CD14-positive monocyte (primary cell): ENCODE measurements around the gene DTNB. TPM values are rescaled to one million over a fixed set of nuclear protein-coding genes. Genes with fewer than 3 reads are reported as not detected.

Experiments
- DNase-seq, 3 donors: peaks; one replicate each; pipeline ENCODE4 v3.0.0-alpha.2; 2011 to 2022
- H2AFZ ChIP-seq: 2 replicates; pipeline ENCODE4 v1.6.0; 2012; ENCODE audit warnings: mild to moderate bottlenecking, low read depth, low read length, inconsistent platforms; ENCODE audit not compliant: insufficient read depth, poor library complexity, severe bottlenecking
- H3K27ac ChIP-seq, 2 donors: 1 replicate in 1 of 2; 2 replicates in 1 of 2; pipeline ENCODE4 v1.5.1; 2012 to 2013; ENCODE audit warnings: low read length in 2 of 2, control low read depth in 1 of 2, inconsistent platforms in 1 of 2, low read depth in 1 of 2, mild to moderate bottlenecking in 1 of 2
- H3K27me3 ChIP-seq, 2 donors: one replicate each; pipeline versions ENCODE4 v1.6.0 to v1.6.1; 2011 to 2013; ENCODE audit warnings: low read length in 2 of 2; ENCODE audit not compliant: control insufficient read depth in 2 of 2, insufficient read depth in 2 of 2
- H3K36me3 ChIP-seq, 2 donors: replicated peaks in 1 of 2; 1 replicate in 1 of 2; 2 replicates in 1 of 2; pipeline versions ENCODE4 v1.5.1 to v1.6.1; 2012 to 2013; ENCODE audit warnings: low read length in 2 of 2, control low read depth in 1 of 2, inconsistent platforms in 1 of 2, mild to moderate bottlenecking in 1 of 2; ENCODE audit not compliant: insufficient read depth in 2 of 2, control insufficient read depth in 1 of 2
- H3K4me1 ChIP-seq, 2 donors: 1 replicate in 1 of 2; 2 replicates in 1 of 2; pipeline versions ENCODE4 v1.5.1 to v1.6.1; 2012 to 2013; ENCODE audit warnings: low read length in 2 of 2, control low read depth in 1 of 2, inconsistent platforms in 1 of 2, mild to moderate bottlenecking in 1 of 2, moderate library complexity in 1 of 2; ENCODE audit not compliant: insufficient read depth in 2 of 2, control insufficient read depth in 1 of 2
- H3K4me2 ChIP-seq: replicated peaks from 2 replicates; pipeline ENCODE3; 2012; ENCODE audit warnings: low read length, moderate library complexity, mild to moderate bottlenecking; ENCODE audit not compliant: poor library complexity, severe bottlenecking; ENCODE audit errors: extremely low read depth
- H3K4me3 ChIP-seq, 3 experiments: fragments of 200-600 bp in 1 of 3; sonication (generic) in 1 of 3; replicated peaks in 1 of 3; 1 replicate in 2 of 3; 2 replicates in 1 of 3; pipeline ENCODE4 v1.5.1; 2011 to 2013; ENCODE audit warnings: low read length in 3 of 3, mild to moderate bottlenecking in 3 of 3, control low read depth in 2 of 3, low read depth in 2 of 3, inconsistent platforms in 1 of 3, moderate library complexity in 1 of 3
- H3K79me2 ChIP-seq: 2 replicates; pipeline ENCODE4 v1.6.0; 2012; ENCODE audit warnings: mild to moderate bottlenecking, control low read depth, inconsistent platforms, low read length, moderate library complexity; ENCODE audit not compliant: insufficient read depth
- H3K9ac ChIP-seq: 2 replicates; pipeline ENCODE4 v1.6.0; 2017; ENCODE audit warnings: low read length, mild to moderate bottlenecking; ENCODE audit not compliant: insufficient read depth, poor library complexity, severe bottlenecking
- H3K9me3 ChIP-seq, 2 donors: replicated peaks in 1 of 2; 1 replicate in 1 of 2; 2 replicates in 1 of 2; pipeline versions ENCODE4 v1.5.1 to v1.6.1; 2012 to 2013; ENCODE audit warnings: low read length in 2 of 2, control low read depth in 1 of 2; ENCODE audit not compliant: control insufficient read depth in 1 of 2, insufficient read depth in 1 of 2
- H4K20me1 ChIP-seq: 2 replicates; pipeline ENCODE4 v1.6.0; 2012; ENCODE audit warnings: mild to moderate bottlenecking, low read length, control low read depth, moderate library complexity; ENCODE audit not compliant: insufficient read depth
- H3K27ac Mint-ChIP-seq, 7 donors: one replicate each; pipeline ENCODE4 v1.8.0; 2020; ENCODE audit warnings: mild to moderate bottlenecking in 7 of 7, mixed read lengths in 7 of 7, moderate library complexity in 6 of 7, inconsistent platforms in 2 of 7
- H3K27me3 Mint-ChIP-seq, 3 donors: one replicate each; pipeline ENCODE4 v1.8.0; 2021 to 2022; ENCODE audit warnings: low read depth in 3 of 3, mild to moderate bottlenecking in 3 of 3, mixed read lengths in 3 of 3, moderate library complexity in 3 of 3, inconsistent platforms in 1 of 3
- H3K36me3 Mint-ChIP-seq, 2 donors: one replicate each; pipeline ENCODE4 v1.8.0; 2020; ENCODE audit warnings: mixed read lengths in 2 of 2, inconsistent platforms in 1 of 2, mild to moderate bottlenecking in 1 of 2
- H3K4me1 Mint-ChIP-seq: one replicate; pipeline ENCODE4 v1.8.0; 2020; ENCODE audit warnings: mild to moderate bottlenecking, mixed read lengths
- H3K4me3 Mint-ChIP-seq, 2 donors: one replicate each; pipeline ENCODE4 v1.8.0; 2020; ENCODE audit warnings: mild to moderate bottlenecking in 2 of 2, mixed read lengths in 2 of 2, moderate library complexity in 1 of 2
- H3K9me3 Mint-ChIP-seq, 7 donors: one replicate each; pipeline ENCODE4 v1.8.0; 2020 to 2022; ENCODE audit warnings: mixed read lengths in 7 of 7, mild to moderate bottlenecking in 6 of 7, moderate library complexity in 6 of 7, inconsistent platforms in 2 of 7
- WGBS: methylation state at CpG from one replicate; pipeline ENCODE4 v1.1.5; 2013; ENCODE audit warnings: missing lambda C conversion rate; ENCODE audit not compliant: insufficient coverage; 5-methylcytosine and 5-hydroxymethylcytosine counted together
- intact Hi-C, 2 donors: fragments of 100-400 bp; cut with micrococcal nuclease; formaldehyde crosslinking; loops; one replicate each; pipeline versions ENCODE4 v1.15.0 to v1.15.1; 2023
- polyA plus RNA-seq, 3 donors: library from polyadenylated mRNA; depleted of rRNA in 1 of 3; unstranded in 2 of 3; stranded (reverse) in 1 of 3; fragments of 300-500 nt in 2 of 3; fragments of >200 nt in 1 of 3; fragmentation: Illumina TruSeq in 2 of 3; gene quantifications; 1 replicate in 2 of 3; 2 replicates in 1 of 3; pipeline ENCODE4 v1.2.3, GENCODE V29; 2012 to 2021
- TF ChIP-seq, protein P1 (sequence below): fragments of 200-600 bp; IDR thresholded peaks from one replicate; pipeline ENCODE4 v1.8.0; 2022; ENCODE audit warnings: antibody characterized with exemption, mild to moderate bottlenecking

Gene DTNB
- polyA plus RNA-seq, 3 donors = 3.0 to 4.2 (median 3.3) TPM

DNA sequence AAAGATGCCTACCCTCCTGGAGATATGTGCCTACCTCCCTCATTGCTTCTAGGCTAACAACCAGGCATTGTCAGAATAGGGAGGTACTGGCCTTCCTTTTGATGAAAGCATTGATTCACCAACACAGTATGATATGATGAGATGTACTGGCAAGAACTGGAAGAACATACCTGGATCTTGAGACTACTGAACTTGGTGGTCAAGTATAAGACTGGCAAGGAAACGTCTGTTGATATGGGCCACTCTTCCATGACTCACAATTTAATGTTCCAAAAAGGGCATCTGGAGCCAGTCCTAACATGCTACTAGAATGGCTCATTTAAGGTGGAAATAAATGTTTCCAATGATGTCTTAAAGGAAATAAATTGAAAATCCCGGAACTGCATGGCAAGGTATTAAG, 18.1 kb downstream of the DTNB start:
- Histone ChIP-seq H3K9me3 (no peaks in the 10 kb centered on the region), H3K27me3 (no peaks in the 10 kb centered on the region), H3K4me1 (peaks cover 7 to 8% of the 10 kb centered on the region in 2 donors), H3K79me2 (no peaks in the 10 kb centered on the region), H4K20me1 (no peaks in the 10 kb centered on the region), H3K36me3 (no peaks in the 10 kb centered on the region), H3K9ac (no peak overlapping the region), H3K4me2 (no peak overlapping the region), H3K27ac (no peak overlapping the region), H2AFZ (no peak overlapping the region), H3K4me3 (no peak overlapping the region)
- no CpG with 5 or more reads among the region's 2 CpGs for WGBS
- TF ChIP-seq, protein P1, sequence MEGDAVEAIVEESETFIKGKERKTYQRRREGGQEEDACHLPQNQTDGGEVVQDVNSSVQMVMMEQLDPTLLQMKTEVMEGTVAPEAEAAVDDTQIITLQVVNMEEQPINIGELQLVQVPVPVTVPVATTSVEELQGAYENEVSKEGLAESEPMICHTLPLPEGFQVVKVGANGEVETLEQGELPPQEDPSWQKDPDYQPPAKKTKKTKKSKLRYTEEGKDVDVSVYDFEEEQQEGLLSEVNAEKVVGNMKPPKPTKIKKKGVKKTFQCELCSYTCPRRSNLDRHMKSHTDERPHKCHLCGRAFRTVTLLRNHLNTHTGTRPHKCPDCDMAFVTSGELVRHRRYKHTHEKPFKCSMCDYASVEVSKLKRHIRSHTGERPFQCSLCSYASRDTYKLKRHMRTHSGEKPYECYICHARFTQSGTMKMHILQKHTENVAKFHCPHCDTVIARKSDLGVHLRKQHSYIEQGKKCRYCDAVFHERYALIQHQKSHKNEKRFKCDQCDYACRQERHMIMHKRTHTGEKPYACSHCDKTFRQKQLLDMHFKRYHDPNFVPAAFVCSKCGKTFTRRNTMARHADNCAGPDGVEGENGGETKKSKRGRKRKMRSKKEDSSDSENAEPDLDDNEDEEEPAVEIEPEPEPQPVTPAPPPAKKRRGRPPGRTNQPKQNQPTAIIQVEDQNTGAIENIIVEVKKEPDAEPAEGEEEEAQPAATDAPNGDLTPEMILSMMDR = no peak
- Mint-ChIP-seq H3K9me3 (peaks cover 0 to 2% (median 0%) of the 10 kb centered on the region in 7 donors), H3K4me1 (peaks cover 17% of the 10 kb centered on the region), H3K36me3 (peaks cover 0 to 2% of the 10 kb centered on the region in 2 donors), H3K4me3 (no peak overlapping the region), H3K27me3 (no peaks in the 10 kb centered on the region), H3K27ac (peak overlapping the region in 1 of 7 donors; percentile 15)
- intact Hi-C loops = no loop called here
- no peak for DNase-seq

DNA sequence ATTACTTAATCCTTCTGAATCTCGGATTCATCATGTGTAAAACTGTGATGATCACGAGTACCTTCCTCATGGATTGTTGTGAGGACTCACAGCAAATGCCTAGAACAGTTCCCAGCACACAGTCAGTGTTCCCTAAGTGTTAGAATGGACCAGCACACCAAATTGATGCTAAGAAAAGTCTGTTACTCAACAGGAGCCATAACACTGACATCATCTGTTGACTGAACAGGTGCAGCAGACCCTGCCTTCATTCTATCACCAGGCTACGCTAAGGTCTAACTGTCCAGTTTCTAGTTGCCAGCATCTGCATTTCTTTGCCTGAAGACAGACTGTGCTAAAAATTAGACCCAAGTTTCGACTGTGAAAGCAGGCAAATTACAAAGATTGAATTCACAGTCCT, 18.6 kb downstream of the DTNB start:
- Mint-ChIP-seq H3K27ac (no peak overlapping the region), H3K4me3 (no peak overlapping the region), H3K27me3 (no peaks in the 10 kb centered on the region), H3K9me3 (peaks cover 0 to 2% (median 0%) of the 10 kb centered on the region in 7 donors), H3K36me3 (peaks cover 0 to 2% of the 10 kb centered on the region in 2 donors), H3K4me1 (peaks cover 22% of the 10 kb centered on the region)
- H3K79me2 ChIP-seq = no peaks in the 10 kb centered on the region
- H3K9ac ChIP-seq = no peak overlapping the region
- intact Hi-C loops = no loop called here
- DNase-seq = no peak
- H3K27me3 ChIP-seq = no peaks in the 10 kb centered on the region
- no peaks in the 10 kb centered on the region for H4K20me1 ChIP-seq
- H3K36me3 ChIP-seq = no peaks in the 10 kb centered on the region
- 96% methylated on average over 2 of the region's 4 CpGs for WGBS
- H3K4me1 ChIP-seq = peaks cover 12 to 13% of the 10 kb centered on the region in 2 donors
- H3K27ac ChIP-seq = no peak overlapping the region
- no peak overlapping the region for H3K4me3 ChIP-seq
- TF ChIP-seq, protein P1 = no peak
- no peak overlapping the region for H3K4me2 ChIP-seq
- H3K9me3 ChIP-seq = no peaks in the 10 kb centered on the region
- H2AFZ ChIP-seq = no peak overlapping the region
